HG02885 (cell line): Measurements from ENCODE around the gene RAF1.
"Not testable (repeated sequence)": the region's sequence is repeated elsewhere in the genome, so short reads cannot be mapped to it uniquely, and the experiment has no call there.

ENCODE experiments used
- ATAC-seq: cut with Tn5 transposase; IDR thresholded peaks from one replicate; pipeline ENCODE4 v1.9.1; 2021; ENCODE audit warnings: mild to moderate bottlenecking; ENCODE audit not compliant: unreplicated experiment, poor library complexity

RAF1 gene

GRCh38 chr3:12679468-12679867, 15.6 kb upstream of the RAF1 start:
- no peak for ATAC-seq

GRCh38 chr3:12677616-12678015, 13.7 kb upstream of the RAF1 start:
- no peak for ATAC-seq

GRCh38 chr3:12675115-12675810, 11.3 kb upstream of the RAF1 start:
- no peak for ATAC-seq

- not testable (repeated sequence) for ATAC-seq
These were observed 10.2 kb upstream of the RAF1 start for GRCh38 chr3:12673956-12674736.

- no peak for ATAC-seq
These were observed 7.2 kb upstream of the RAF1 start for GRCh38 chr3:12671120-12671450.

GRCh38 chr3:12670365-12671119, 6.6 kb upstream of the RAF1 start:
- no peak for ATAC-seq

GRCh38 chr3:12663401-12663935, 449 bp downstream of the RAF1 start:
- ATAC-seq = peak; percentile 43

GRCh38 chr3:12662593-12663400, 1.1 kb downstream of the RAF1 start:
- no peak for ATAC-seq

GRCh38 chr3:12661926-12662592, 1.9 kb downstream of the RAF1 start:
- no peak for ATAC-seq

- not testable (repeated sequence) for ATAC-seq
These were observed 2.5 kb downstream of the RAF1 start for GRCh38 chr3:12661375-12661774.

GRCh38 chr3:12660196-12660595, 3.7 kb downstream of the RAF1 start:
- ATAC-seq = no peak

GRCh38 chr3:12659316-12660015, 4.5 kb downstream of the RAF1 start:
- no peak for ATAC-seq

- ATAC-seq = no peak
These were observed 5.3 kb downstream of the RAF1 start for GRCh38 chr3:12658593-12659058.

- ATAC-seq = no peak
These were observed 7.1 kb downstream of the RAF1 start for GRCh38 chr3:12656850-12657249.

GRCh38 chr3:12656193-12656592, 7.7 kb downstream of the RAF1 start:
- no peak for ATAC-seq

- no peak for ATAC-seq
These were observed 8.2 kb downstream of the RAF1 start for GRCh38 chr3:12655701-12656100.

- ATAC-seq = no peak
These were observed 10.2 kb downstream of the RAF1 start for GRCh38 chr3:12653747-12654146.

GRCh38 chr3:12648384-12648959, 15.4 kb downstream of the RAF1 start:
- ATAC-seq = peak; percentile 69
